ENCODE measurements around the gene NXNL2. TPM values are rescaled to one million over a fixed set of nuclear protein-coding genes. Genes with fewer than 3 reads are reported as not detected.

The NXNL2 gene
- total and polyA plus RNA-seq, 7 donors = 0.05 TPM; not detected in 6

GRCh38 chr9:88559661-88560060 lies 24.7 kb downstream of the NXNL2 start:
- no peak for DNase-seq
- 58 to 72% (median 69%) methylated on average over 7 of the region's 7 CpGs for WGBS, 3 donors
- H3K27ac ChIP-seq = no peak overlapping the region
- H3K4me3 ChIP-seq = no peak overlapping the region
- H3K9me3 ChIP-seq = no peaks in the 10 kb centered on the region
- no peaks in the 10 kb centered on the region for H3K27me3 ChIP-seq (ENCODE audit: insufficient read depth in 3 of 3, low read length in 2 of 3)
- no peak for ATAC-seq
- H3K36me3 ChIP-seq (ENCODE audit: insufficient read depth in 1 of 2, low read depth in 1 of 2) = no peaks in the 10 kb centered on the region
- no peaks in the 10 kb centered on the region for H3K4me1 ChIP-seq
- no peak for TF ChIP-seq CTCF (IDR thresholded peaks at IDR 0.05)
- intact Hi-C loops (cut with DNase I) = no loop called here

- ATAC-seq (no peak), DNase-seq (no peak)
- 77 to 79% (median 79%) methylated on average over 3 of the region's 3 CpGs for WGBS, 3 donors
- intact Hi-C loops (cut with DNase I) = no loop called here
- no peaks in the 10 kb centered on the region for H3K4me1 ChIP-seq
- no peak overlapping the region for H3K4me3 ChIP-seq
- no peak overlapping the region for H3K27ac ChIP-seq
- H3K27me3 ChIP-seq (ENCODE audit: insufficient read depth in 3 of 3, low read length in 2 of 3) = no peaks in the 10 kb centered on the region
- H3K9me3 ChIP-seq = no peaks in the 10 kb centered on the region
- no peaks in the 10 kb centered on the region for H3K36me3 ChIP-seq (ENCODE audit: insufficient read depth in 1 of 2, low read depth in 1 of 2)
- no peak for TF ChIP-seq CTCF (IDR thresholded peaks at IDR 0.05)
Measured at GRCh38 chr9:88567870-88568269, 32.9 kb downstream of the NXNL2 start.

- intact Hi-C loops (cut with DNase I) = loop anchor here in 1 of 2 donors (10.0 kb wide), 1 partner anchor 397 kb away; no protein-coding TSS in a partner anchor
- no peak overlapping the region for H3K27ac ChIP-seq
- WGBS, 3 donors = 65 to 81% (median 68%) methylated on average over 5 of the region's 5 CpGs
- no peak for TF ChIP-seq CTCF (IDR thresholded peaks at IDR 0.05)
- no peak for ATAC-seq
- no peaks in the 10 kb centered on the region for H3K4me1 ChIP-seq
- no peak overlapping the region for H3K4me3 ChIP-seq
- DNase-seq = no peak
- H3K9me3 ChIP-seq = no peaks in the 10 kb centered on the region
- H3K36me3 ChIP-seq (ENCODE audit: insufficient read depth in 1 of 2, low read depth in 1 of 2) = no peaks in the 10 kb centered on the region
- H3K27me3 ChIP-seq (ENCODE audit: insufficient read depth in 3 of 3, low read length in 2 of 3) = peaks cover 0 to 3% (median 0%) of the 10 kb centered on the region in 3 donors
Measured at GRCh38 chr9:88571419-88571818, 36.4 kb downstream of the NXNL2 start.

- WGBS, 3 donors = 92 to 97% (median 94%) methylated on average over 7 of the region's 7 CpGs
- no peaks in the 10 kb centered on the region for H3K4me1 ChIP-seq
- no peak for TF ChIP-seq CTCF (IDR thresholded peaks at IDR 0.05)
- DNase-seq = no peak
- no peak overlapping the region for H3K4me3 ChIP-seq
- no peaks in the 10 kb centered on the region for H3K9me3 ChIP-seq
- peaks cover 0 to 3% (median 0%) of the 10 kb centered on the region in 3 donors for H3K27me3 ChIP-seq (ENCODE audit: insufficient read depth in 3 of 3, low read length in 2 of 3)
- no peak overlapping the region for H3K27ac ChIP-seq
- intact Hi-C loops (cut with DNase I) = loop anchor here in 1 of 2 donors (10.0 kb wide), 1 partner anchor 398 kb away; no protein-coding TSS in a partner anchor
- no peaks in the 10 kb centered on the region for H3K36me3 ChIP-seq (ENCODE audit: insufficient read depth in 1 of 2, low read depth in 1 of 2)
- no peak for ATAC-seq
Measured at GRCh38 chr9:88572684-88573083, 37.7 kb downstream of the NXNL2 start.

GRCh38 chr9:88574953-88575352 lies 40.0 kb downstream of the NXNL2 start:
- no peak for DNase-seq
- Histone ChIP-seq H3K4me1 (peaks cover 4% of the 10 kb centered on the region), H3K9me3 (no peaks in the 10 kb centered on the region), H3K27me3 (ENCODE audit: insufficient read depth in 3 of 3, low read length in 2 of 3) (peaks cover 0 to 3% (median 0%) of the 10 kb centered on the region in 3 donors), H3K4me3 (no peak overlapping the region), H3K27ac (no peak overlapping the region), H3K36me3 (ENCODE audit: insufficient read depth in 1 of 2, low read depth in 1 of 2) (no peaks in the 10 kb centered on the region)
- TF ChIP-seq CTCF (IDR thresholded peaks at IDR 0.05) = no peak
- no peak for ATAC-seq
- WGBS, 3 donors = 10 to 36% (median 17%) methylated on average over 7 of the region's 7 CpGs
- intact Hi-C loops (cut with DNase I) = loop anchor here (5.0 to 10.0 kb wide), 2 partner anchors 400 to 898 kb away; no protein-coding TSS in a partner anchor
